NCI-H1092 (cell line): ENCODE data around the gene LEMD3.

Source experiments
- DNase-seq: peaks from one replicate; lab custom pipeline; 2025; lab: John Stamatoyannopoulos, UW

LEMD3 gene

GRCh38 chr12:65170209-65170881 lies 962 bp downstream of the LEMD3 start:
- DNase-seq = no peak

- DNase-seq = no peak
These were observed 1.7 kb downstream of the LEMD3 start for GRCh38 chr12:65171073-65171472.

GRCh38 chr12:65171870-65172269 lies 2.5 kb downstream of the LEMD3 start:
- DNase-seq = no peak

GRCh38 chr12:65175385-65175784 lies 6.0 kb downstream of the LEMD3 start:
- DNase-seq = no peak

GRCh38 chr12:65182012-65182739 lies 12.8 kb downstream of the LEMD3 start:
- DNase-seq = no peak

- DNase-seq = no peak
These were observed 14.9 kb downstream of the LEMD3 start for GRCh38 chr12:65184176-65184857.

- DNase-seq = no peak
These were observed 15.5 kb downstream of the LEMD3 start for GRCh38 chr12:65184858-65185229.

GRCh38 chr12:65187665-65188064 lies 18.3 kb downstream of the LEMD3 start:
- DNase-seq = no peak

GRCh38 chr12:65188179-65188701 lies 18.9 kb downstream of the LEMD3 start:
- DNase-seq = no peak

GRCh38 chr12:65189028-65189718 lies 19.8 kb downstream of the LEMD3 start:
- no peak for DNase-seq

GRCh38 chr12:65192963-65193516 lies 23.7 kb downstream of the LEMD3 start:
- DNase-seq = no peak

- DNase-seq = no peak
These were observed 25.6 kb downstream of the LEMD3 start for GRCh38 chr12:65194949-65195348.

GRCh38 chr12:65195387-65196055 lies 26.1 kb downstream of the LEMD3 start:
- no peak for DNase-seq

GRCh38 chr12:65196762-65197567 lies 27.6 kb downstream of the LEMD3 start:
- no peak for DNase-seq

- no peak for DNase-seq
These were observed 30.2 kb downstream of the LEMD3 start for GRCh38 chr12:65199604-65200003.

- no peak for DNase-seq
These were observed 30.8 kb downstream of the LEMD3 start for GRCh38 chr12:65200007-65200665.

GRCh38 chr12:65203376-65203775 lies 34.0 kb downstream of the LEMD3 start:
- no peak for DNase-seq

GRCh38 chr12:65204886-65205525 lies 35.6 kb downstream of the LEMD3 start:
- no peak for DNase-seq

- DNase-seq = no peak
These were observed 36.5 kb downstream of the LEMD3 start for GRCh38 chr12:65205886-65206285.

GRCh38 chr12:65208125-65208524 lies 38.7 kb downstream of the LEMD3 start:
- DNase-seq = no peak
